NOMO-1 treated with DMSO at 0.1 percent for 48 hours (cell line): Measurements from ENCODE around the gene ATL3.

Experiments used
- DNase-seq: peaks from one replicate; lab custom pipeline; 2025; ENCODE audit not compliant: unreplicated experiment; lab: John Stamatoyannopoulos, UW

Gene ATL3

GRCh38 chr11:63671322-63672155 is at the start of gene ATL3:
Gene ATL3 (minus strand): TSS chr11:63671376. CDS start chr11:63671335, 41 bp downstream.
- DNase-seq, result peak; percentile 97

DNA sequence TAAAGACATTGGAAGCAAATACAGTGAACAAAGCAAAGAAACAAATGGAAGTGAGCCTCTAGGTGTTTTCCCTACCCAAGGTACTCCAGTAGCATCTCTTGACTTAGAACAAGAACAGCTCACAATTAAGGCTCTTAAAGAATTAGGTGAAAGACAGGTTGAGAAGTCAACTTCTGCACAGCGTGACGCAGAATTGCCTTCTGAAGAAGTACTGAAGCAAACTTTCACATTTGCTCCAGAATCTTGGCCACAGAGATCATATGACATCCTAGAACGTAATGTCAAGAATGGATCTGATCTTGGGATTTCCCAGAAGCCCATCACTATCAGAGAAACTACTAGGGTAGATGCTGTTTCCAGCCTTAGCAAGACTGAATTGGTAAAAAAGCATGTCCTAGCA is 49.4 kb upstream of the ATL3 start:
- DNase-seq, result no peak

DNA sequence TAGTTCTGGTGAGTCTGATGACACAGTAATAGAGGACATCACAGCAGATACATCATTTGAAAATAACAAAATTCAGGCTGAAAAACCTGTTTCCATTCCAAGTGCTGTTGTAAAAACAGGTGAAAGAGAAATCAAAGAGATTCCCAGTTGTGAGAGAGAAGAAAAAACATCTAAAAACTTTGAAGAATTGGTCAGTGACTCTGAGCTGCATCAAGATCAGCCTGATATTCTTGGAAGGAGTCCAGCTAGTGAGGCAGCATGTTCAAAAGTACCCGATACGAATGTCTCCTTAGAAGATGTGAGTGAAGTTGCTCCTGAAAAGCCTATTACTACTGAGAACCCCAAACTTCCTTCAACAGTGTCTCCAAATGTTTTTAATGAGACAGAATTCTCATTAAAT is 48.8 kb upstream of the ATL3 start:
- no peak for DNase-seq

GRCh38 chr11:63719001-63719400 is 47.8 kb upstream of the ATL3 start:
- DNase-seq, result no peak

DNA sequence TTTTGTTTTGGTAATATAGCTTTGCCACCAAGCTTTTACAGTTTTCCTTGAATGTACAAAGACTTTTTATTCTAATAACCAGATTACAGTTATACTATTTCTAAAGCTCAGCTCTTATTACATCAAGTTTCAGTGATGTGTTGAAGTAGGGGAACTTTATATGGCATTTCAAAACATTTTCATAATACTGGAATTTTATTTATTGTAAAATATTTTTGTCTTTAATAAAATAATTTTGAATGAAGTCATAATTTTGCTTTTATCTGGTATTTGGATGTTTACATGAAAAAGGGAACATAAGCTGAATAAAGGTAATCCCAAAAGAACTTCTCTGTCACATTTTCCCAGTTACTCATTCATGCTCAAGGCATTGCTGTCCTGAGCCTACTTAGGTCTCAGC is 44.9 kb upstream of the ATL3 start:
- DNase-seq, result no peak

DNA sequence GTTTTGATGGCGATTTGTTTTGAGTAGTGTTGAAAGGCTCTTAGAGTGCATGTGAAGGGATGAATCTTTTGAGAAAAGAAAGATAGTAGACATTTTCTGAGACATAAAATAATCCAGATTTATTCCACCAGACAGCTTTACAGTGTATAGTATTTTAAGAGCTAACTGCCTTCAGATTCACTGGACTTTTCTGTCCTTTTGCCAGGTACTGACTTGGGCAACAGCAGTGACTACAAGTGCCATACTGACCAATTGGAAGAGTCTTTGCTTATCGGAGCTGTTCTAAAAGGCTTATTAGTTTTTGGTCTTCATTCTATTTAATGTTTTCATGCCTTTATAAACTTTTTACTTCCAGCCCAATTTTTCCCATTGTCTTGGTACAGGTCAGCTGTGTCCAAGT is 42.6 kb upstream of the ATL3 start:
- DNase-seq, result no peak

GRCh38 chr11:63711838-63712237 is 40.7 kb upstream of the ATL3 start:
- no peak for DNase-seq

DNA sequence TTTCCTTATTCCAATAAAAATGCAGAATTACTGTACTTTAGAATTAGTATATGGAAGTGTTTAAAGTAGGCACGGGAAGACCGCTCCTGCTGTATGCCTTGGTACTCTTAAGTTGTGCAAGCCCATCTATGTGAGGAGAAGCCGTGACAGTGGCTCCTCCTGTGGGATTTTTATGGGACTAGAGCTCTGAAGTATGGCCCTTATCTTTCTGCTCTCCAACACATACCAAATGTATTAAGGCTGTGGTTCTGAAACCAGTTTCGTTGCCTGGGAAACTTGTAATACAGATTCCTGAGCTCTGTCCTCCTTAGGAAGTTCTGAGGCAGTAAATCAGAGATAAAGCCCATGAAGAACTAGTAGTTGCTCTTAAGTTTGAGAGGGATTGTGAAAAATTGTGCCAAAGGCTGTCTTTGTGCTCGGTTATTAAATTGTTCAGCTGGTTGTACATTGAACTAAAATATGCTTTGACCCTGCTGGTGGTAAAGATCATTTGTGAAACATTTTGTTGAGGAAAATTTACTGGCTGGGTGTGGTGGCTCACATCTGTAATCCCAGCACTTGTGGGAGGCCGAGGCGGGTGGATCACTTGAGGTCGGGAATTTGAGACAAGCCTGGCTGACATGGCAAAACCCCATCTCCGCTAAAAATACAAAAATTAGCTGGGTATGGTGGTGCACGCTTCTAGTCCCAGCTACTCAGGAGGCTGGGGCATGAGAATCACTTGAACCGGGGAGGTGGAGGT is 39.5 kb upstream of the ATL3 start:
- DNase-seq, result no peak

DNA sequence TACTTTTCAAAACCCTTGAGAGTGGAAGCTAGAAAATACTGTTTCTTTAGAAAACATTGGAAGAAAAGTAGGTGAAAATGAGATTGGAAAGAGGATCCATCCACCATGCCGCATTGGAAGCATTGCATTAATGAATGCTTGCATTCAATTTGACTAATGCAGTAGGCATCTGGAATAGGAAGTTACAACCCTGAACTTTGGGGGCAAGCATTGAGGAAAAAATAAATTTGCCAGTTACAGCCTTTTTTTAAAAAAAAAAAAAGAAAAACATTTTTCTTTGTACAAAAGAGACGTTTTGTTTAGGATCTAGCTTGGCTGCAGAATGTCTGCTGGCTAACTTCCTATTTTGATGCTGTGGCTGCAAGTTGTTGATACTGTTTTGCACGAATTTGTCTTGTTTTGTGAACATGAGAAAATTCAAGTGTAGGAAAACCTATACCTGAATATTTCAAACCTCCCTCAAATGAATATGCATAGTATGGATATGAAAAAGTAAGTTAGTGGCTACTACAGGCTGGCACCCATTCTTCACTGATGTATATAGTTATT is 38.2 kb upstream of the ATL3 start:
- DNase-seq, result no peak

GRCh38 chr11:63708764-63709163 is 37.6 kb upstream of the ATL3 start:
- DNase-seq, result no peak

DNA sequence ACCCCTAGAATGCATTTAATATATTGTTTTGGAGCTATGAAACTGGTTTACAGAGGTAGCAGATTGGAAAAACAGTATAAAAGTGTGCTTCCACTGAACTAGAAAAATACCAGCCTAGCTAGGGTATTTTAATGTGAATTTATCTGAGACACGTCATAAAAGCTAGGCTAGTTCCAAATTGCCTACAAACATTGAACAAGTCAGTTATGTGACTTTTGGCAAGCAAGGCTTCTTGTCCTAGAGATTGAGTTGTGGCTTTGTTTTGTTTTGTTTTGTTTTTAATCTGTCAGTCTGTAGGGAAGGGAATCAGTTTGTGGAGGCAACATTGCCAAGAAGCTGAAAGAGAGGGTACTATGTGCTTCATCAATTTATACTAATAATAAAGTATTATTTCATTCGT is 34.4 kb upstream of the ATL3 start:
- no peak for DNase-seq

DNA sequence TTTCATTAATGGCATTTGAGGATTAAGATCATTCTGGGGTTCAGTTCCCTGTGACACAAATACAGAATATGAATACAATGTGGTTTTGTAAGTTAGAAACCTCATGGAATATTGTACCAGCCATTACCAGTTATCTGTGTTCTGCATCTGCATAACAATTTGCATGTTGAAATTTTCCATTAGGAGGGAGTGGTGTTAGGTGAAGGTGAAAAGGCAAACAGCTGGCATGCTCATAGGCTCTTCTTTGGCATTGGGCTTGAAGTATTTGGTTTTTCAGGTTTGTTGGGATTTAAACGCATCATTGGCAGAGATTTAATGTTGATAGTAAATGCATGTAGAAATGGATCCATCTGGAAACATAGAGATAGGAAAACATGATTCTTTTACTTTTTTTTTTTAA is 28.7 kb upstream of the ATL3 start:
- no peak for DNase-seq

DNA sequence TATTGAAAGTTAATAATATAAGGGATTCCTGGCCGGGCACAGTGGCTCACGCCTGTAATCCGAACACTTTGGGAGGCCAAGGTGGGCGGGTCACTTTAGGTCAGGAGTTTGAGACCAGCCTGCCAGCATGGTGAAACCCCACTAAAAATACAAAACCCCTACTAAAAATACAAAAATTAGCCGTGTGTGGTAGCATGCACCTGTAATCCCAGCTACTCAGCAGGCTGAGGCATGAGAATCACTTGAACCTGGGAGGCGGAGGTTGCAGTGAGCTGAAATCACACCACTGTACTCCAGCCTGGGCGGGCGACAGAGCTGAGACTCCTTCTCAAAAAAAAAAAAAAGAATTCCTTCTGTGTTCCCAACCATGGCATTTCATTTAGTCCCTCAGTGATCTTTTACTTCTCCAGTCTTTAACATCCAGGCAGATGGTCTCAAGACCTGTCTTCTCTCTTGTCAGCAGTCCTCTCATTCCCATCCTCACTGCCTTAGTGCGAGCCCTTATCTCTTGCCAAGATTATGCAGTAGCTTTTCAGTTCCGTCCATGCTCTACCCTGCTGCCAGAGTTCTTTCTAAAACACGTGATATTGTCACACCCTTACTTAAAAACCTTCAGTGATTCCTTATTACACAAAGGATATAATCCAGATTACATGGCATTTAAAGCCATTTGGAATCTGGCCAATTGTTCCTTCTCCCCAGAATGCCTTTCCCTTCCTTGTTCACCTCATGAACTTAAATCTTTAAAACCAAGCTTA is 28.0 kb upstream of the ATL3 start:
- DNase-seq, result no peak

GRCh38 chr11:63694596-63694995 is 23.4 kb upstream of the ATL3 start:
- DNase-seq, result no peak

DNA sequence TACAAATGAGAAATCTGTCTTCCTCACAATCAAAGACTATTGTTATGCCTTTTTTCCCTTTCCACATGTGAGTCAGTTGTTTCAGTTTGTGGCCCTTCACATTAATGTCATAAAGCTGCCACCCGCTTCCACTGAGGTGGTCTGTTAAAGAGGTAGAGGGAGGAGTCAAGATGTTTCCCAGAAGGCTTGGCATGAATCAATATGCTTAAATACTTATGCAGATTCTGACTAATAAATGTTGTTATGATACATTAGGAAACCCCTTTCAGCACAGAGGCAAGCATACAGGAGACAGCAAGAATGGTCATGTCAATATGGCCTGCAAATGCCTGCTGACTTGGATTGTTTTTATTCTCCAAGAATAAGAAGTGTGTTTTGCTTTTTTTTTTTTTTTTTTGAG is 16.7 kb upstream of the ATL3 start:
- no peak for DNase-seq

GRCh38 chr11:63686926-63687325 is 15.8 kb upstream of the ATL3 start:
- DNase-seq, result no peak

GRCh38 chr11:63685158-63685721 is 14.1 kb upstream of the ATL3 start:
- peak; percentile 63 for DNase-seq

DNA sequence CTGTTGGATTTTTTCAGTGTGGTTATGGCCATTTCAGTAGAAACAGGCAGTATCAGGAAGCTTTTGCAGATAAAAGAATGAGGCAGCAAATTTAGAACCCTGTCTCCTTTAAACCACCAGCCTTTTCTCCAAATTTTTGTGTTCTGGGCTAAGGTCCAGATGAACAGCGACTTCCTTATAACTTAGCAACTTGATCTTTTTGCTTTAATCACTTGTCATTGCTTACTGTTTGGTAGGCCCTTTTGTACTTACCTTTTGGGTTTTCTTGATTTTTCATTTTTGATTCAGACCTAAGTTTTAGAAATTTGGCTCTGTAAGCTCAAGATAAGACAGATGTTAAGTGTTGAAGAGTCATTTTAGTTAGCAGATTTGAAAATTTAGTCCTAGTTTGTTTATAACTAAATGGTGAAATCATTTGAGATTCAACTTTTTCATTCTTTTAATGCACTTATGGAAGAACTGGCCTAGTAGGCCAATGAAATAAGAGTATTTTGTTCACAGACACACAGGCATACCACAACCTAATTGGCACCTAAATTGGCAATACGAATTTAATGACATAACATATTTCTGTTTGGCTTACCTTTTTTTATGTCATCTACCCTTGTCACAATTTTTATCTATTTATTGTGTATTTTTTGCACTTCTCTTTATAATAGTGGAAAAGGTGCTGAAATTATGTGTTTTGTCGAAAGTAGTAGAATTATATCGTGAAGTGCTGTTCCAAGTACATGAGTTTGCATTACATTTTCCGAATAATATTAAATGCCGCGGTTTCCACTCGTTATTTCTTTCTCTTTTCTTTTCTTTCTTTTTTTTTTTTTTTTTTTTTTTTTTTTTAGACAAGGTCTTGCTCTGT is 12.2 kb upstream of the ATL3 start:
- peak; percentile 33 for DNase-seq

GRCh38 chr11:63682066-63683021 is 11.2 kb upstream of the ATL3 start:
- no peak for DNase-seq
